Loucy (cell line): ENCODE measurements around the gene SLC15A3.

Experiments
- EZH2phosphoT487 ChIP-seq: fragments of 200-600 bp; IDR thresholded peaks from 2 replicates; pipeline ENCODE4 v1.6.1; 2018; ENCODE audit warnings: antibody characterized with exemption, mild to moderate bottlenecking, moderate library complexity, borderline replicate concordance
- TF ChIP-seq, protein P1 (sequence below): fragments of 200-600 bp; sonication (generic); conservative IDR thresholded peaks from 2 replicates; pipeline ENCODE4 v1.5.1; 2014; ENCODE audit warnings: mild to moderate bottlenecking, antibody characterized with exemption, low read length

- TF ChIP-seq, protein P1, sequence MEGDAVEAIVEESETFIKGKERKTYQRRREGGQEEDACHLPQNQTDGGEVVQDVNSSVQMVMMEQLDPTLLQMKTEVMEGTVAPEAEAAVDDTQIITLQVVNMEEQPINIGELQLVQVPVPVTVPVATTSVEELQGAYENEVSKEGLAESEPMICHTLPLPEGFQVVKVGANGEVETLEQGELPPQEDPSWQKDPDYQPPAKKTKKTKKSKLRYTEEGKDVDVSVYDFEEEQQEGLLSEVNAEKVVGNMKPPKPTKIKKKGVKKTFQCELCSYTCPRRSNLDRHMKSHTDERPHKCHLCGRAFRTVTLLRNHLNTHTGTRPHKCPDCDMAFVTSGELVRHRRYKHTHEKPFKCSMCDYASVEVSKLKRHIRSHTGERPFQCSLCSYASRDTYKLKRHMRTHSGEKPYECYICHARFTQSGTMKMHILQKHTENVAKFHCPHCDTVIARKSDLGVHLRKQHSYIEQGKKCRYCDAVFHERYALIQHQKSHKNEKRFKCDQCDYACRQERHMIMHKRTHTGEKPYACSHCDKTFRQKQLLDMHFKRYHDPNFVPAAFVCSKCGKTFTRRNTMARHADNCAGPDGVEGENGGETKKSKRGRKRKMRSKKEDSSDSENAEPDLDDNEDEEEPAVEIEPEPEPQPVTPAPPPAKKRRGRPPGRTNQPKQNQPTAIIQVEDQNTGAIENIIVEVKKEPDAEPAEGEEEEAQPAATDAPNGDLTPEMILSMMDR, result no peak
- TF ChIP-seq EZH2phosphoT487, result no peak
These were observed 21.6 kb downstream of the SLC15A3 start for GRCh38 chr11:60930394-60930793.
